Measurements from ENCODE around the gene KCNS1.
"Not testable (repeated sequence)": the region's sequence is repeated elsewhere in the genome, so short reads cannot be mapped to it uniquely, and the experiment has no call there.

KCNS1 gene

GRCh38 chr20:45100563-45101245 lies at the start of gene KCNS1:
KCNS1 (minus strand) TSS chr20:45101127; CDS start chr20:45099236, 1,891 bp downstream.
- intact Hi-C loops (cut with DNase I) = no loop called here
- DNase-seq = peak in 1 of 42 donors; percentile 27

GRCh38 chr20:45149062-45149461 lies 48.1 kb upstream of the KCNS1 start:
- intact Hi-C loops (cut with DNase I) = no loop called here
- no peak for DNase-seq

- intact Hi-C loops (cut with DNase I) = no loop called here
- peak in 31 of 42 donors; percentile 6 to 81 (median 42) for DNase-seq
Measured at GRCh38 chr20:45140836-45141235, 39.9 kb upstream of the KCNS1 start.

- intact Hi-C loops (cut with DNase I); DNase-seq: not testable (repeated sequence)
Measured at GRCh38 chr20:45139733-45140375, 38.9 kb upstream of the KCNS1 start.

GRCh38 chr20:45138561-45139300 lies 37.8 kb upstream of the KCNS1 start:
- intact Hi-C loops (cut with DNase I) = no loop called here
- DNase-seq = peak in 20 of 42 donors; percentile 13 to 73 (median 38)

GRCh38 chr20:45136911-45137310 lies 36.0 kb upstream of the KCNS1 start:
- no peak for DNase-seq
- intact Hi-C loops (cut with DNase I) = no loop called here

- DNase-seq = no peak
- intact Hi-C loops (cut with DNase I) = no loop called here
Measured at GRCh38 chr20:45128099-45128498, 27.2 kb upstream of the KCNS1 start.

GRCh38 chr20:45124365-45124764 lies 23.4 kb upstream of the KCNS1 start, which contains the start of gene WFDC12:
WFDC12 (minus strand) TSS chr20:45124465; CDS start chr20:45124447, 18 bp downstream.
- intact Hi-C loops (cut with DNase I) = no loop called here
- DNase-seq = no peak

GRCh38 chr20:45121388-45121787 lies 20.5 kb upstream of the KCNS1 start:
- DNase-seq = no peak
- intact Hi-C loops (cut with DNase I) = no loop called here

GRCh38 chr20:45119556-45120266 lies 18.8 kb upstream of the KCNS1 start:
- no peak for DNase-seq
- intact Hi-C loops (cut with DNase I) = no loop called here

GRCh38 chr20:45118028-45118427 lies 17.1 kb upstream of the KCNS1 start:
- intact Hi-C loops (cut with DNase I) = no loop called here
- no peak for DNase-seq

- intact Hi-C loops (cut with DNase I) = no loop called here
Measured at GRCh38 chr20:45117581-45117980, 16.7 kb upstream of the KCNS1 start.

GRCh38 chr20:45115829-45116228 lies 14.9 kb upstream of the KCNS1 start:
- intact Hi-C loops (cut with DNase I) = no loop called here
- DNase-seq = peak in 1 of 42 donors; percentile 5

More at GRCh38 chr20:45117581-45117980, 16.7 kb upstream of the KCNS1 start:
- peak in 1 of 42 donors; percentile 7 for DNase-seq

GRCh38 chr20:45115386-45115774 lies 14.5 kb upstream of the KCNS1 start:
- intact Hi-C loops (cut with DNase I) = no loop called here
- DNase-seq = peak in 1 of 42 donors; percentile 11

GRCh38 chr20:45114465-45115385 lies 13.8 kb upstream of the KCNS1 start, which contains the start of gene WFDC5:
WFDC5 (minus strand) TSS chr20:45115174; CDS start chr20:45115083, 91 bp downstream.
- peak in 1 of 42 donors; percentile 11 for DNase-seq
- intact Hi-C loops (cut with DNase I) = no loop called here

GRCh38 chr20:45113865-45114264 lies 12.9 kb upstream of the KCNS1 start:
- DNase-seq = no peak
- intact Hi-C loops (cut with DNase I) = no loop called here

- intact Hi-C loops (cut with DNase I) = no loop called here
- DNase-seq = no peak
Measured at GRCh38 chr20:45112754-45113153, 11.8 kb upstream of the KCNS1 start.
